ENCODE measurements around the gene TSC22D3.

GRCh38 chrX:107729558-107730297 is 45.9 kb downstream of the TSC22D3 start:
- TF ChIP-seq CTCF (conservative IDR thresholded peaks at IDR 0.05 in 1 of 2, IDR thresholded peaks at IDR 0.05 in 1 of 2; ENCODE audit: extremely low read depth in 1 of 2, insufficient read depth in 1 of 2, low read depth in 1 of 2, low read length in 2 of 2) (no peak), EZH2 (IDR thresholded peaks at IDR 0.05; ENCODE audit: borderline replicate concordance, low read length) (no peak)
